ENCODE measurements around the gene MSRB1.

DNA sequence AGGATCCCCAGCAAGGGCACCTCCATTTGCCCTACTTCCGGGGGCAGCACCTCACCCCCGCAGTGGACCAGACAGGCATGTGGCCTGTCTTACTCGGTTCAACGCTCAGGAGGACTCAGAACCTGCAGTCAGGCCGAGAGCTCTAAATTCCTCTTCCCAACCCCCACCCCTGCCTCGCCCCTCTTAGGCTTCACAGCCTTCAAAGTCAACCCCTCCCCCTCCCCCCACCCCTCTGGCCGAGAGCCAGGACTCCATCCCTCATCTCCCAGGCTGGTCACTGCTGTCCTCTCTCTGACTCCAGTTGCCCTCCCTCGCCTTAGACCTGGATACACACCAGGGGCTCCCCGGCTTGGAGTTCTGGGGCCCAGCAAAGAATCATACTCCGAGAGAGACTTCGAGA, 16.7 kb downstream of the MSRB1 start:
- TF ChIP-seq, protein P1, sequence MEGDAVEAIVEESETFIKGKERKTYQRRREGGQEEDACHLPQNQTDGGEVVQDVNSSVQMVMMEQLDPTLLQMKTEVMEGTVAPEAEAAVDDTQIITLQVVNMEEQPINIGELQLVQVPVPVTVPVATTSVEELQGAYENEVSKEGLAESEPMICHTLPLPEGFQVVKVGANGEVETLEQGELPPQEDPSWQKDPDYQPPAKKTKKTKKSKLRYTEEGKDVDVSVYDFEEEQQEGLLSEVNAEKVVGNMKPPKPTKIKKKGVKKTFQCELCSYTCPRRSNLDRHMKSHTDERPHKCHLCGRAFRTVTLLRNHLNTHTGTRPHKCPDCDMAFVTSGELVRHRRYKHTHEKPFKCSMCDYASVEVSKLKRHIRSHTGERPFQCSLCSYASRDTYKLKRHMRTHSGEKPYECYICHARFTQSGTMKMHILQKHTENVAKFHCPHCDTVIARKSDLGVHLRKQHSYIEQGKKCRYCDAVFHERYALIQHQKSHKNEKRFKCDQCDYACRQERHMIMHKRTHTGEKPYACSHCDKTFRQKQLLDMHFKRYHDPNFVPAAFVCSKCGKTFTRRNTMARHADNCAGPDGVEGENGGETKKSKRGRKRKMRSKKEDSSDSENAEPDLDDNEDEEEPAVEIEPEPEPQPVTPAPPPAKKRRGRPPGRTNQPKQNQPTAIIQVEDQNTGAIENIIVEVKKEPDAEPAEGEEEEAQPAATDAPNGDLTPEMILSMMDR (IDR thresholded peaks at IDR 0.05), result no peak
- TF ChIP-seq POLR2AphosphoS5 (IDR thresholded peaks at IDR 0.05), result no peak
